Ectodermal cell (in vitro differentiated cells): ENCODE measurements around the gene NEURL1.

Source experiments
- H3K27ac ChIP-seq: 2 replicates; pipeline ENCODE4 v1.7.0; 2013; ENCODE audit warnings: mild to moderate bottlenecking, low read depth, low read length; ENCODE audit not compliant: insufficient read depth, poor library complexity, severe bottlenecking
- H3K27me3 ChIP-seq: 2 replicates; pipeline ENCODE4 v1.7.0; 2013; ENCODE audit warnings: mild to moderate bottlenecking, low read length; ENCODE audit not compliant: insufficient read depth, control insufficient read depth, poor library complexity, severe bottlenecking
- H3K36me3 ChIP-seq: one replicate; pipeline ENCODE4 v1.7.0; 2013; ENCODE audit warnings: low read length; ENCODE audit not compliant: control insufficient read depth, insufficient read depth
- H3K4me1 ChIP-seq: one replicate; pipeline ENCODE4 v1.7.0; 2013; ENCODE audit warnings: low read length; ENCODE audit not compliant: control insufficient read depth, insufficient read depth
- H3K4me3 ChIP-seq: 2 replicates; pipeline ENCODE4 v1.7.0; 2013; ENCODE audit warnings: low read depth, low read length, control low read depth; ENCODE audit not compliant: insufficient read depth
- H3K9me3 ChIP-seq: 2 replicates; pipeline ENCODE4 v1.7.0; 2013; ENCODE audit warnings: mild to moderate bottlenecking, low read length, moderate library complexity; ENCODE audit not compliant: control insufficient read depth
- WGBS, 2 experiments: methylation state at CpG; one replicate each; pipeline ENCODE4 v1.1.7; 2013; ENCODE audit warnings: missing lambda C conversion rate in 2 of 2; 5-methylcytosine and 5-hydroxymethylcytosine counted together

Gene NEURL1

DNA sequence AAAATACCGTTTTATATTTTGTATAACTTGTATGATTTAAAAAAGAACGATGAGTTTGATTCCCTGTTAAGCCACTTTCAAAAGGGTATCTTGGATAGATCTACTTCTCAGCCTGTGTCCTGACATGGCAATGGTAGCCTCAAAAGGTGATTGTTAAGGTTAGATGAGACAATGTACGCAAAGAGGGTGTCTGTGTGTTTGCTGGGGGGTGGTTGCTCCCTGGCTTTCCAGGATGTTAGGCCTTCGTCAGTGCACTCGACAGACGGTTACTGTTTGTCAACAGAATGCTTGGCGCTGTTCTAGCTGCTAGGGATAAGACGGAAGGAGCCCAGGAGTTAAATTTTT lies 90.3 kb downstream of the NEURL1 start:
- Histone ChIP-seq H3K27me3 (peaks cover 13% of the 10 kb centered on the region), H3K36me3 (no peaks in the 10 kb centered on the region), H3K9me3 (no peaks in the 10 kb centered on the region), H3K27ac (no peak overlapping the region), H3K4me1 (peaks cover 16% of the 10 kb centered on the region), H3K4me3 (no peak overlapping the region)
- 95 to 96% methylated on average over 7 to 8 of the region's 8 CpGs for WGBS, 2 experiments

DNA sequence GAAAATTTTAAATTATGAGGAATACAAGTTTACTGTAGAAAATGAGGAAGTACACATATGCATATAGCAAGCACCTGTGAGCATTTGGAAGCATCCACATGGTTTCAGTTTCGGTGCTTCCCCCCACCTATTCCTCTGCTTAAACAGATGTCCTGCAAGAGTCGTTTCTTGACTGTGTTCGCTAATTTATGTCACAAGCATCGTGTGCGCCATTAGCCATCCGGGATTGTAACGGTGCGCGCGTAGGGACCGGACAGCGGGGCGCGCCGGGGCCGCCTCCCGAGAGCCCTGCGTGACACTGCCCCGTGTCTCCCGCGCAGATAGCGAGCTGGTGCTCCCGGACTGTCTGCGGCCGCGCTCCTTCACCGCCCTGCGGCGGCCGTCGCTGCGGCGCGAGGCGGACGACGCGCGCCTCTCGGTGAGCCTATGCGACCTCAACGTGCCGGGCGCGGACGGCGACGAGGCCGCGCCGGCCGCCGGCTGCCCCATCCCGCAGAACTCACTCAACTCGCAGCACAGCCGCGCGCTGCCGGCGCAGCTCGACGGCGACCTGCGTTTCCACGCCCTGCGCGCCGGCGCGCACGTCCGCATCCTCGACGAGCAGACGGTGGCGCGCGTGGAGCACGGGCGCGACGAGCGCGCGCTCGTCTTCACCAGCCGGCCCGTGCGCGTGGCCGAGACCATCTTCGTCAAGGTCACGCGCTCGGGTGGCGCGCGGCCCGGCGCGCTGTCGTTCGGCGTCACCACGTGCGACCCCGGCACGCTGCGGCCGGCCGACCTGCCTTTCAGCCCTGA lies 90.9 kb downstream of the NEURL1 start:
- Histone ChIP-seq H3K36me3 (no peaks in the 10 kb centered on the region), H3K4me1 (peaks cover 16% of the 10 kb centered on the region), H3K27me3 (peaks cover 13% of the 10 kb centered on the region), H3K9me3 (no peaks in the 10 kb centered on the region), H3K4me3 (no peak overlapping the region), H3K27ac (no peak overlapping the region)
- 84 to 87% methylated on average over 111 of the region's 111 CpGs for WGBS, 2 experiments

DNA sequence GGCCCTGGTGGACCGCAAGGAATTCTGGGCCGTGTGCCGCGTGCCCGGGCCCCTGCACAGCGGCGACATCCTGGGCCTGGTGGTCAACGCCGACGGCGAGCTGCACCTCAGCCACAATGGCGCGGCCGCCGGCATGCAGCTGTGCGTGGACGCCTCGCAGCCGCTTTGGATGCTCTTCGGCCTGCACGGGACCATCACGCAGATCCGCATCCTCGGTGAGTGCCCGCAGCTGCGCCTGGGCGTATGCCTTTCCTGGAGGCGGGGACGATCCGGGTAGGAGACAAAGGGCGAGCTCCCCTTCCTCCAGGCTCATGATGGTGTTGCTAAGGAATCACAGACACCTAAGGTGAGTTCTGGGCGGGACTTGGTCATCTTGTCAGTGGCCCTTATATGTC lies 91.5 kb downstream of the NEURL1 start:
- 95 to 97% methylated on average over 32 of the region's 32 CpGs for WGBS, 2 experiments
- Histone ChIP-seq H3K4me3 (no peak overlapping the region), H3K4me1 (peaks cover 16% of the 10 kb centered on the region), H3K36me3 (no peaks in the 10 kb centered on the region), H3K9me3 (no peaks in the 10 kb centered on the region), H3K27ac (no peak overlapping the region), H3K27me3 (peaks cover 13% of the 10 kb centered on the region)

DNA sequence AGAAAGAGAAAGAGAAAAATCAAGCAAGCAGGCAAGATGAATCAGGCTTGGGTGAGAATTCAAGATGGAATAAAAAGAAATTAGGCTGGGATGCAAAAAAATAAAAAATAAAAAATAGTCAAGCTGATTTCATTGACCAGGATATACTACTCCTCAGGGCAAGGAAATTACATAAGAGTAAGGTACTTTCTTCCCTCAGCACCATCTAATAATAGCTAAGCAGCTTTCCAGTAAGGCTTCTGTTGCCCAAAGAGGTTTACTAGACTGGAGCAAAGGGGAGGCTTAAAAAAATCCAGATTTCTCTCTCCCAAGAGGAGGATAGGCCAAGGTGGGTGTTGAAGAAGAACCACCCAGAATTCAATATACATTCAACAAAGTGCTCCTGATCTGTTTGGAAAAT lies 93.6 kb downstream of the NEURL1 start:
- Histone ChIP-seq H3K27me3 (peaks cover 13% of the 10 kb centered on the region), H3K36me3 (no peaks in the 10 kb centered on the region)

DNA sequence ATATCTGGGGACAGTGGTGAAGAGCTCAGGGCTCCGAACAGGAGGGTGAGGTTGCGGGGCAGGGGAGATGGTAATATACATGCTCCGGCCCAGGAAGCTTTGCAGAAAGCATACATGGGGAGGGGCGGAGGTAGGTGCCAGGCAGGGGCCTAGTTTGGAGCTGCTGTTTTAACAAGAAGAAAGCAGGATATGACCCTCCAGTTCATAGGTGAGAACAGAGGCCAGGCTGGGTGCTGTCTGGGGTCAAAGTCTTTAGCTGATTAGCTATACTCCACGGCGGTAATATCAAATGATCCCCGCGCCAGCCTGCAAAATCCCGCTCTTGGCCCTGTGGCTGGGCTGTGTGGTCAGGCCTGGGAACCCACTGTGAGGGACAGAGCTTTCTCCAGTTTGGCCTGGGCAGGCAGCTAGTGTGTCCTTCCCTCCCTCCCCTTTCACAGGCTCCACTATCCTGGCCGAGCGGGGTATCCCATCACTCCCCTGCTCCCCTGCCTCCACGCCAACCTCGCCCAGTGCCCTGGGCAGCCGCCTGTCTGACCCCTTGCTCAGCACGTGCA lies 95.6 kb downstream of the NEURL1 start:
- no peak overlapping the region for H3K4me3 ChIP-seq
- no peak overlapping the region for H3K27ac ChIP-seq
- H3K27me3 ChIP-seq: peaks cover 11% of the 10 kb centered on the region
- no peaks in the 10 kb centered on the region for H3K4me1 ChIP-seq
- no peaks in the 10 kb centered on the region for H3K36me3 ChIP-seq
- WGBS, 2 experiments: 91 to 93% methylated on average over 15 of the region's 15 CpGs
- H3K9me3 ChIP-seq: no peaks in the 10 kb centered on the region

More for the DNA sequence above, 93.6 kb downstream of the NEURL1 start:
- H3K4me3 ChIP-seq: no peak overlapping the region
- no peak overlapping the region for H3K27ac ChIP-seq
- peaks cover 4% of the 10 kb centered on the region for H3K4me1 ChIP-seq
- no peaks in the 10 kb centered on the region for H3K9me3 ChIP-seq

DNA sequence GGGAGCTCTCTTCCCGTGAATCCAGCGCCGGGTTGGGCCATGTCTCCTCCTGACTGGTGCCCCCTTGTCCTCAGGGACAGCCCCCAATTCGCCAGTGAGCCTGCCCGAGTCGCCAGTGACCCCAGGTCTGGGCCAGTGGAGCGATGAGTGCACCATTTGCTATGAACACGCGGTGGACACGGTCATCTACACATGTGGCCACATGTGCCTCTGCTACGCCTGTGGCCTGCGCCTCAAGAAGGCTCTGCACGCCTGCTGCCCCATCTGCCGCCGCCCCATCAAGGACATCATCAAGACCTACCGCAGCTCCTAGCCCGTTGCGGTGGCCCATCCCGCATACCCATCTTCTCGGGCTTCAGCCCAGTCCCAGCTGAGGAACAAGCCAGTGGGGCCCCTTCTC lies 96.6 kb downstream of the NEURL1 start:
- WGBS, 2 experiments: 96% methylated on average over 20 of the region's 20 CpGs
- no peaks in the 10 kb centered on the region for H3K9me3 ChIP-seq
- H3K27me3 ChIP-seq: peaks cover 2% of the 10 kb centered on the region
- H3K36me3 ChIP-seq: no peaks in the 10 kb centered on the region
- no peak overlapping the region for H3K4me3 ChIP-seq
- no peak overlapping the region for H3K27ac ChIP-seq
- H3K4me1 ChIP-seq: no peaks in the 10 kb centered on the region

DNA sequence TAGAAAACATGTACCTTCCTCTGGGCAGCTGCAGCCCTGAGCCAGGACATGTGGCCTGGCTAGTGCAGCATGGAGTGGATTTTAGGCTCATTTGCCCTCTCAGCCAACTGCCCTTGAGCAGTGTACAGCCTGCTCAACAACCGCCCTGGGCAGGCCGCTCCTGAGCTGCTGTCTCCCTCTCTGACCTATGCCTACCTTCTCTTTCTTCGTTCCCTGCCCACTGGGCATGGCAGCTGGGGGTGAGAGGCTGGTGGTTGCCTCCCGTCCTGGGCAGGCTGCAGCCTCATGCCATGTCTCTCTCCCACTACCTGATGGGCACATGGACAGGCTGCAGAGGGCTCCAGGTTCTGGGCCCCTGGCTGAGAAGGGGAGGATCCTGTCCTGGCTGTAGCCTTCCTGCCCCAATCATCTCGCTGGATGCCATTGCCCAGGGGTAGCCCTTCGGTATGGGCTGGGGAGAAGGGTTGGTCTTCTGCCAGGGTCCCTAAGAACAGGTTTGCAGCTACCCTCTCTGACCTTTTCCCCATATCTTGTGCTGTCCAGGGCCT lies 97.3 kb downstream of the NEURL1 start:
- 91 to 95% methylated on average over 6 of the region's 6 CpGs for WGBS, 2 experiments
- no peak overlapping the region for H3K4me3 ChIP-seq
- H3K27ac ChIP-seq: no peak overlapping the region
- H3K9me3 ChIP-seq: no peaks in the 10 kb centered on the region
- H3K4me1 ChIP-seq: no peaks in the 10 kb centered on the region
- no peaks in the 10 kb centered on the region for H3K36me3 ChIP-seq
- H3K27me3 ChIP-seq: no peaks in the 10 kb centered on the region

DNA sequence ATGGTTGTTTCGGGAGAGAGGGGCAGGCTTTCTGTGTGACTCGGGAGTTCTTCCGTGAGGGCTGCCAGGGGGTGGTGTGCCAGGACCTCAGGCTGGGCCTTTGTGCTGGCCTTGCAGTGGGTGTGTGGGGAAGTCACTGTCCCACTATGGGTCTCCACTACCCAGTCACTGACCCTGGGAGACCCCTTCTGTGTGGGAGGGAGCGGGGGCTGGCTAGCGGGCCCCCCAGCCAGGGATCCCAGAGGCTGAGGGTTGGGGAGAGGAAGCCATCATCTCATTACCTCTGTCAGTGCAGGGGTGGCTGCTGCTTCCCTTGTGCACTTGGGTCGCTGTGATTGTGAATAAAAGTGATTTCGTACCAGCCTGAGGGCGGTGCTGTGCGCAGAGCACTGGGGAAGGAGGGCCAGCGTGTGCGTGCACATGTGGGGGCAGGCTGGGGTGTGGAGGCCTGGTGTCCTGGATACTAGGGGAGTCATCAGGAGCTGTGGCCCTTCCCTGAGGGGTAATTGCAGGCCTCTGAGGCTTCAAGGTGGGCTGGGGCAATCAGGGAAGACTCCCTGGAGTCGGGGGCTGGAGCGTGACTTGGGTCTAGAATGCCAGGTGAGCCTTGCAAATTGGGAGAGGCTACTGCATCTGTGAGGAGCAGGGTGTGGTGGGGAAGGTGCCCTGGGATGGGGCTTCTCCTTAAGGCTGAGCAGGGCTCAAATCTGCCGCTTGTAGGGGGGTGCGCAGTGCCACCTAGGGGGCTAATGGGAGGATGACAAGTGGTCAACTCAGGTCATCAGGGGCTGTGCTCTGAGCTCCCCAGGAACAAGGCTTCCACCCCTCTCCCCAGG lies 98.9 kb downstream of the NEURL1 start:
- H3K9me3 ChIP-seq: no peaks in the 10 kb centered on the region
- no peak overlapping the region for H3K4me3 ChIP-seq
- no peaks in the 10 kb centered on the region for H3K36me3 ChIP-seq
- H3K27me3 ChIP-seq: no peaks in the 10 kb centered on the region
- H3K4me1 ChIP-seq: no peaks in the 10 kb centered on the region
- no peak overlapping the region for H3K27ac ChIP-seq
- WGBS, 2 experiments: 69 to 71% methylated on average over 15 of the region's 15 CpGs

DNA sequence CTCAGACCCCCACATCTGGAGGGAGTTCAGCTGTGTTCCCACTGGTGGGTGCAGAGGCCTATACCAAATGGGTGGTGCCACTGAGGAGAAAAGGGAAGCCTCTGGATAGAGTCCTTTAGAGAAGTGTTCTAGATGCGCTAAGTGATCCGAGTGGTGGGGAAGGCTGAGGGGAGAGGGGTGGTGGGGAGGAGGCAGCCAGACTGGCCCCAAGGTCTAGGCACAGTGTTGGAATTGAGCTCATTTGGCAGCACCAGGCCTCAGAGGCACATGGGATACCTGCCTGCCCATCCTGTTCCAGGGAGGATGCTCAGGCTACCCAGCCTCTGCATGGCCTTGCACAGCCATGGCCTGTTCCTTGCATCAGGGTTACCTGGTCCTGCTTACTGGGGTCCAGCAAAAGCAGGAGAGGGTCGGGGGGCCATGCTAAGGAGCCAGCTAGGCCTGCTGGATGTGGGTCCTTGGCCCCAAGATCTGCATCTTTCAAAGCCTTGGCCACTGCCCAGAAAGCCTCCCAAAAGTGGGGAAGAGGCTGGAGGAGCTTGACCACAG lies 99.6 kb downstream of the NEURL1 start:
- H3K9me3 ChIP-seq: no peaks in the 10 kb centered on the region
- no peak overlapping the region for H3K4me3 ChIP-seq
- no peaks in the 10 kb centered on the region for H3K27me3 ChIP-seq
- H3K27ac ChIP-seq: no peak overlapping the region
- WGBS, 2 experiments: 76 to 77% methylated on average over 3 of the region's 3 CpGs
- no peaks in the 10 kb centered on the region for H3K36me3 ChIP-seq
- H3K4me1 ChIP-seq: no peaks in the 10 kb centered on the region
